Caki2 (cell line): Measurements from ENCODE around the gene ZNRF1. TPM values are rescaled to one million over a fixed set of nuclear protein-coding genes. Genes with fewer than 3 reads are reported as not detected.
A peak's percentile ranks its signal among the peaks of the same experiment; 100 is the strongest.
"Not testable (repeated sequence)": the region's sequence is repeated elsewhere in the genome, so short reads cannot be mapped to it uniquely, and the experiment has no call there.

Experiments used
- DNase-seq: peaks from one replicate; pipeline ENCODE4 v3.0.0-alpha.2; 2015; ENCODE audit warnings: low read depth
- in situ Hi-C: cut with HindIII; loops from 2 replicates; pipeline ENCODE4 v1.10.0; 2016; ENCODE audit warnings: low sequenced_read_pairs, low pct_unique_long_range_greater_than_20kb, mixed read lengths
- total RNA-seq: library from RNA; depleted of rRNA; stranded (reverse); fragments of >200 nt; shearing (Covaris generic); gene quantifications from 2 replicates; pipeline ENCODE4 v1.2.3, GENCODE V29; 2014; ENCODE audit warnings: low replicate concordance

ZNRF1 gene
- total RNA-seq, 1 experiment from 2014 or later: 66.7 TPM

GRCh38 chr16:75114946-75115825 is 116.4 kb downstream of the ZNRF1 start:
- in situ Hi-C loops: no loop called here
- no peak for DNase-seq

- in situ Hi-C loops: no loop called here
- DNase-seq: peak; percentile 41
These were observed 117.5 kb downstream of the ZNRF1 start, which contains the start of gene LDHD for GRCh38 chr16:75116081-75116910. Gene LDHD (minus strand): TSS chr16:75116780. CDS start chr16:75116720, 60 bp downstream.

- DNase-seq: no peak
- in situ Hi-C loops: no loop called here
These were observed 118.1 kb downstream of the ZNRF1 start for GRCh38 chr16:75116911-75117245.

GRCh38 chr16:75118943-75119539 is 120.2 kb downstream of the ZNRF1 start:
- in situ Hi-C loops: no loop called here
- no peak for DNase-seq

- in situ Hi-C loops: no loop called here
- DNase-seq: no peak
These were observed 121.4 kb downstream of the ZNRF1 start for GRCh38 chr16:75120253-75120652.

GRCh38 chr16:75121949-75122568 is 123.2 kb downstream of the ZNRF1 start:
- in situ Hi-C loops: no loop called here
- no peak for DNase-seq

- in situ Hi-C loops: no loop called here
- no peak for DNase-seq
These were observed 123.8 kb downstream of the ZNRF1 start for GRCh38 chr16:75122609-75123008.

- in situ Hi-C loops: no loop called here
These were observed 129.0 kb downstream of the ZNRF1 start for GRCh38 chr16:75127713-75128415.

GRCh38 chr16:75129421-75130149 is 130.8 kb downstream of the ZNRF1 start:
- peak; percentile 31 for DNase-seq
- in situ Hi-C loops: not testable (repeated sequence)

More at GRCh38 chr16:75127713-75128415, 129.0 kb downstream of the ZNRF1 start:
- no peak for DNase-seq

GRCh38 chr16:75130150-75130771 is 131.4 kb downstream of the ZNRF1 start:
- in situ Hi-C loops: no loop called here
- DNase-seq: no peak

GRCh38 chr16:75131081-75131480 is 132.3 kb downstream of the ZNRF1 start:
- in situ Hi-C loops: no loop called here
- no peak for DNase-seq

GRCh38 chr16:75138233-75138632 is 139.4 kb downstream of the ZNRF1 start:
- no peak for DNase-seq
- in situ Hi-C loops: no loop called here

GRCh38 chr16:75138636-75139035 is 139.8 kb downstream of the ZNRF1 start:
- in situ Hi-C loops: no loop called here
- DNase-seq: no peak

- in situ Hi-C loops: no loop called here
- no peak for DNase-seq
These were observed 140.7 kb downstream of the ZNRF1 start for GRCh38 chr16:75139498-75139897.

GRCh38 chr16:75143941-75144340 is 145.1 kb downstream of the ZNRF1 start:
- no peak for DNase-seq
- in situ Hi-C loops: no loop called here

- in situ Hi-C loops: no loop called here
- DNase-seq: no peak
These were observed 149.1 kb downstream of the ZNRF1 start for GRCh38 chr16:75147968-75148310.
